Liver (tissue), 9 donors: ENCODE measurements around the gene CALB2. TPM values are rescaled to one million over a fixed set of nuclear protein-coding genes. Genes with fewer than 3 reads are reported as not detected.

ENCODE experiments used
- DNase-seq: peaks from one replicate; pipeline ENCODE4 v3.0.0-alpha.2; 2017; ENCODE audit warnings: low spot score
- H3K27ac ChIP-seq, 2 donors: one replicate each; pipeline ENCODE4 v1.7.0; 2013; ENCODE audit warnings: inconsistent platforms in 2 of 2, low read length in 2 of 2, control low read depth in 1 of 2, low read depth in 1 of 2, mild to moderate bottlenecking in 1 of 2
- H3K27me3 ChIP-seq, 4 donors: one replicate each; pipeline versions ENCODE4 v1.6.1 to v1.7.0; 2013; ENCODE audit warnings: low read length in 3 of 4, inconsistent platforms in 1 of 4, mild to moderate bottlenecking in 1 of 4, moderate library complexity in 1 of 4; ENCODE audit not compliant: control insufficient read depth in 4 of 4, insufficient read depth in 4 of 4
- H3K36me3 ChIP-seq, 4 donors: one replicate each; pipeline versions ENCODE4 v1.6.1 to v1.7.0; 2013; ENCODE audit warnings: low read length in 3 of 4, mild to moderate bottlenecking in 3 of 4, low read depth in 1 of 4, moderate library complexity in 1 of 4; ENCODE audit not compliant: control insufficient read depth in 4 of 4, insufficient read depth in 3 of 4
- H3K4me1 ChIP-seq, 4 donors: one replicate each; pipeline versions ENCODE4 v1.6.1 to v1.7.0; 2013; ENCODE audit warnings: low read length in 3 of 4, mild to moderate bottlenecking in 3 of 4, moderate library complexity in 1 of 4; ENCODE audit not compliant: control insufficient read depth in 4 of 4, insufficient read depth in 4 of 4
- H3K4me3 ChIP-seq, 3 donors: one replicate each; pipeline versions ENCODE4 v1.6.1 to v1.7.0; 2013; ENCODE audit warnings: low read length in 3 of 3, control low read depth in 1 of 3, low read depth in 1 of 3, mild to moderate bottlenecking in 1 of 3
- H3K9ac ChIP-seq, 2 donors: one replicate each; pipeline ENCODE4 v1.7.0; 2013; ENCODE audit warnings: low read length in 2 of 2, mild to moderate bottlenecking in 2 of 2, moderate library complexity in 2 of 2, control low read depth in 1 of 2, low read depth in 1 of 2
- H3K9me3 ChIP-seq, 4 donors: one replicate each; pipeline versions ENCODE4 v1.6.1 to v1.7.0; 2013; ENCODE audit warnings: low read length in 3 of 4; ENCODE audit not compliant: control insufficient read depth in 4 of 4
- EGR1 ChIP-seq, 2 donors: IDR thresholded peaks; 2 replicates each; pipeline ENCODE4 v1.6.1; 2016 to 2018; ENCODE audit warnings: antibody characterized with exemption in 2 of 2, low read depth in 2 of 2
- FOXA2 ChIP-seq: IDR thresholded peaks from 2 replicates; pipeline ENCODE4 v1.6.1; 2016; ENCODE audit warnings: antibody characterized with exemption
- GABPA ChIP-seq, 2 donors: IDR thresholded peaks in 1 of 2; conservative IDR thresholded peaks in 1 of 2; 2 replicates each; pipeline ENCODE4 v1.6.1; 2016; ENCODE audit warnings: antibody characterized with exemption in 2 of 2, mild to moderate bottlenecking in 1 of 2, moderate library complexity in 1 of 2
- HNF4A ChIP-seq, 2 donors: conservative IDR thresholded peaks; 2 replicates each; pipeline ENCODE4 v1.6.1; 2016; ENCODE audit warnings: antibody characterized with exemption in 2 of 2, mild to moderate bottlenecking in 2 of 2
- HNF4G ChIP-seq: IDR thresholded peaks from 2 replicates; pipeline ENCODE4 v1.6.1; 2016; ENCODE audit warnings: antibody characterized with exemption
- NR2F2 ChIP-seq: IDR thresholded peaks from 2 replicates; pipeline ENCODE4 v1.6.1; 2016; ENCODE audit warnings: antibody characterized with exemption
- RAD21 ChIP-seq, 2 donors: IDR thresholded peaks; 2 replicates each; pipeline ENCODE4 v1.6.1; 2016; ENCODE audit warnings: antibody characterized with exemption in 2 of 2, mild to moderate bottlenecking in 2 of 2
- SP1 ChIP-seq: IDR thresholded peaks from 2 replicates; pipeline ENCODE4 v1.6.1; 2018; ENCODE audit warnings: antibody characterized with exemption, mild to moderate bottlenecking
- WGBS: extraction: QIAGEN DNeasy Blood & Tissue Kit; methylation state at CpG from one replicate; pipeline ENCODE4 v1.1.7; 2013; 5-methylcytosine and 5-hydroxymethylcytosine counted together
- polyA plus RNA-seq, 2 donors: library from polyadenylated mRNA; stranded (reverse) in 1 of 2; unstranded in 1 of 2; fragments of 200-250 nt in 1 of 2; fragments of >200 nt in 1 of 2; fragmentation: Nextera tagmentation in 1 of 2; extraction: Ambion mirVana in 1 of 2; gene quantifications; one replicate each; pipeline versions ENCODE4 v1.2.1 to v1.2.3, GENCODE V29; 2013 to 2015
- total RNA-seq, 2 donors: library from RNA; depleted of rRNA; stranded (reverse); fragments of >200 nt; gene quantifications; one replicate each; pipeline ENCODE4 v1.2.3, GENCODE V29; 2014
- TF ChIP-seq, protein P1 (sequence below): IDR thresholded peaks from 2 replicates; pipeline ENCODE4 v1.6.1; 2016; ENCODE audit warnings: antibody characterized with exemption, mild to moderate bottlenecking
- TF ChIP-seq, protein P2 (sequence below): IDR thresholded peaks from 2 replicates; pipeline ENCODE4 v1.6.1; 2016; ENCODE audit warnings: antibody characterized with exemption
- TF ChIP-seq, protein P3 (sequence below): fragments of 150-350 bp; IDR thresholded peaks from 2 replicates; pipeline ENCODE4 v1.5.1; 2017; ENCODE audit warnings: improper control_type of control experiment, low read depth, low read length; ENCODE audit not compliant: missing input control
- TF ChIP-seq, protein P4 (sequence below): IDR thresholded peaks from 2 replicates; pipeline ENCODE4 v1.6.1; 2016; ENCODE audit warnings: antibody characterized with exemption
- TF ChIP-seq, protein P5 (sequence below): IDR thresholded peaks from 2 replicates; pipeline ENCODE4 v1.6.1; 2016; ENCODE audit warnings: antibody characterized with exemption
- donor health status: healthy.
- donor health status: healthy.
- donor health status: healthy.
- donor health status: healthy.
- donor health status: healthy.

The CALB2 gene
- total and polyA plus RNA-seq, 4 donors, result not detected

DNA sequence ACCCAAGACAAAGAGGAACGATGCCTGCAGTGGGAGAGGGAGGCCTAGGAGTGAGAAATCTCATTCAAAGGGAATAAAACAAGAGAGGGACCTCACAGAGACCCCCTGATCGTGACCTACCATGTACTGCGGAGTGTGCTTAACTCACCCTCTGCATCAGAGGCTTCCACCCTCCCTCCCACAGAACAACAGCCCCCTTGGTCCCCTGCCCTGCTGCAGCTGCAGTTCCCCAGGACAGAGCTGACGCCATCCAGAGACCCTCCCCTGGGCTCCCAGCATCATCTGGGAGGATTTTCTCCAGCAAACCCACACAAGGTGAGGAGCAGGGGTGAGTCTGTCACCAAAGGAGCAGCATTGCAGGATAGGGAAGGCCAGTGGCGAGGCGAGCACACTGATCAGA, 43.5 kb downstream of the CALB2 start (continued):
- TF ChIP-seq, protein P1, sequence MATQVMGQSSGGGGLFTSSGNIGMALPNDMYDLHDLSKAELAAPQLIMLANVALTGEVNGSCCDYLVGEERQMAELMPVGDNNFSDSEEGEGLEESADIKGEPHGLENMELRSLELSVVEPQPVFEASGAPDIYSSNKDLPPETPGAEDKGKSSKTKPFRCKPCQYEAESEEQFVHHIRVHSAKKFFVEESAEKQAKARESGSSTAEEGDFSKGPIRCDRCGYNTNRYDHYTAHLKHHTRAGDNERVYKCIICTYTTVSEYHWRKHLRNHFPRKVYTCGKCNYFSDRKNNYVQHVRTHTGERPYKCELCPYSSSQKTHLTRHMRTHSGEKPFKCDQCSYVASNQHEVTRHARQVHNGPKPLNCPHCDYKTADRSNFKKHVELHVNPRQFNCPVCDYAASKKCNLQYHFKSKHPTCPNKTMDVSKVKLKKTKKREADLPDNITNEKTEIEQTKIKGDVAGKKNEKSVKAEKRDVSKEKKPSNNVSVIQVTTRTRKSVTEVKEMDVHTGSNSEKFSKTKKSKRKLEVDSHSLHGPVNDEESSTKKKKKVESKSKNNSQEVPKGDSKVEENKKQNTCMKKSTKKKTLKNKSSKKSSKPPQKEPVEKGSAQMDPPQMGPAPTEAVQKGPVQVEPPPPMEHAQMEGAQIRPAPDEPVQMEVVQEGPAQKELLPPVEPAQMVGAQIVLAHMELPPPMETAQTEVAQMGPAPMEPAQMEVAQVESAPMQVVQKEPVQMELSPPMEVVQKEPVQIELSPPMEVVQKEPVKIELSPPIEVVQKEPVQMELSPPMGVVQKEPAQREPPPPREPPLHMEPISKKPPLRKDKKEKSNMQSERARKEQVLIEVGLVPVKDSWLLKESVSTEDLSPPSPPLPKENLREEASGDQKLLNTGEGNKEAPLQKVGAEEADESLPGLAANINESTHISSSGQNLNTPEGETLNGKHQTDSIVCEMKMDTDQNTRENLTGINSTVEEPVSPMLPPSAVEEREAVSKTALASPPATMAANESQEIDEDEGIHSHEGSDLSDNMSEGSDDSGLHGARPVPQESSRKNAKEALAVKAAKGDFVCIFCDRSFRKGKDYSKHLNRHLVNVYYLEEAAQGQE, result no peak
- TF ChIP-seq HNF4A (conservative IDR thresholded peaks at IDR 0.05) (no peak), FOXA2 (no peak)

DNA sequence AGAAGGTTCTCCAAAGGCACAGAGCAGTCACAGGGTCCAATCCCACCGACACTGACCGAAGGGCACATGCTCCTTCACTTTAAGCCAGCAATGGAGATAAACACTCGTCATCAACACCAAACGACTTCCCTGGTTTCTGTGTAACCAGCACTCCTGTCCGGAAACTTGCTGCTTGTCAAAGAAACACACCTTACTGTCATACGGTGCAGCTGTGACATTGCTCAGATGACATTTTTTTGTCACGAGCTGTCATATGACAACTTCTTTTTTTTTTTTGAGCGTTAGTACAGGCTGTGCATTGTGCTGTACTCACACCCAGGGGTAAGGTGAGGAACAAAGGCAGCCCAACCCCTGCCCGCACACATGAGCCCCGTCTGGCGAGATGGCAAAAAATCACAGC, 44.2 kb downstream of the CALB2 start:
- H3K9ac ChIP-seq, result no peak overlapping the region
- WGBS, result 72% methylated on average over 11 of the region's 11 CpGs
- no peaks in the 10 kb centered on the region for H3K36me3 ChIP-seq
- H3K4me3 ChIP-seq, result no peak overlapping the region
- peaks cover 0 to 3% (median 0%) of the 10 kb centered on the region in 4 donors for H3K27me3 ChIP-seq
- peaks cover 0 to 3% (median 1%) of the 10 kb centered on the region in 4 donors for H3K9me3 ChIP-seq
- H3K27ac ChIP-seq, result no peak overlapping the region
- DNase-seq, result no peak
- no peaks in the 10 kb centered on the region for H3K4me1 ChIP-seq
- no peak for TF ChIP-seq NR2F2
- no peak for TF ChIP-seq GABPA (IDR thresholded peaks at IDR 0.05 in 1 of 2, conservative IDR thresholded peaks at IDR 0.05 in 1 of 2)
- TF ChIP-seq EGR1 (IDR thresholded peaks at IDR 0.05; ENCODE audit: low read depth in 2 of 2), result no peak
- TF ChIP-seq, protein P2, sequence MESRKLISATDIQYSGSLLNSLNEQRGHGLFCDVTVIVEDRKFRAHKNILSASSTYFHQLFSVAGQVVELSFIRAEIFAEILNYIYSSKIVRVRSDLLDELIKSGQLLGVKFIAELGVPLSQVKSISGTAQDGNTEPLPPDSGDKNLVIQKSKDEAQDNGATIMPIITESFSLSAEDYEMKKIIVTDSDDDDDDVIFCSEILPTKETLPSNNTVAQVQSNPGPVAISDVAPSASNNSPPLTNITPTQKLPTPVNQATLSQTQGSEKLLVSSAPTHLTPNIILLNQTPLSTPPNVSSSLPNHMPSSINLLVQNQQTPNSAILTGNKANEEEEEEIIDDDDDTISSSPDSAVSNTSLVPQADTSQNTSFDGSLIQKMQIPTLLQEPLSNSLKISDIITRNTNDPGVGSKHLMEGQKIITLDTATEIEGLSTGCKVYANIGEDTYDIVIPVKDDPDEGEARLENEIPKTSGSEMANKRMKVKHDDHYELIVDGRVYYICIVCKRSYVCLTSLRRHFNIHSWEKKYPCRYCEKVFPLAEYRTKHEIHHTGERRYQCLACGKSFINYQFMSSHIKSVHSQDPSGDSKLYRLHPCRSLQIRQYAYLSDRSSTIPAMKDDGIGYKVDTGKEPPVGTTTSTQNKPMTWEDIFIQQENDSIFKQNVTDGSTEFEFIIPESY, result no peak
- TF ChIP-seq, protein P3, sequence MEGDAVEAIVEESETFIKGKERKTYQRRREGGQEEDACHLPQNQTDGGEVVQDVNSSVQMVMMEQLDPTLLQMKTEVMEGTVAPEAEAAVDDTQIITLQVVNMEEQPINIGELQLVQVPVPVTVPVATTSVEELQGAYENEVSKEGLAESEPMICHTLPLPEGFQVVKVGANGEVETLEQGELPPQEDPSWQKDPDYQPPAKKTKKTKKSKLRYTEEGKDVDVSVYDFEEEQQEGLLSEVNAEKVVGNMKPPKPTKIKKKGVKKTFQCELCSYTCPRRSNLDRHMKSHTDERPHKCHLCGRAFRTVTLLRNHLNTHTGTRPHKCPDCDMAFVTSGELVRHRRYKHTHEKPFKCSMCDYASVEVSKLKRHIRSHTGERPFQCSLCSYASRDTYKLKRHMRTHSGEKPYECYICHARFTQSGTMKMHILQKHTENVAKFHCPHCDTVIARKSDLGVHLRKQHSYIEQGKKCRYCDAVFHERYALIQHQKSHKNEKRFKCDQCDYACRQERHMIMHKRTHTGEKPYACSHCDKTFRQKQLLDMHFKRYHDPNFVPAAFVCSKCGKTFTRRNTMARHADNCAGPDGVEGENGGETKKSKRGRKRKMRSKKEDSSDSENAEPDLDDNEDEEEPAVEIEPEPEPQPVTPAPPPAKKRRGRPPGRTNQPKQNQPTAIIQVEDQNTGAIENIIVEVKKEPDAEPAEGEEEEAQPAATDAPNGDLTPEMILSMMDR, result no peak

DNA sequence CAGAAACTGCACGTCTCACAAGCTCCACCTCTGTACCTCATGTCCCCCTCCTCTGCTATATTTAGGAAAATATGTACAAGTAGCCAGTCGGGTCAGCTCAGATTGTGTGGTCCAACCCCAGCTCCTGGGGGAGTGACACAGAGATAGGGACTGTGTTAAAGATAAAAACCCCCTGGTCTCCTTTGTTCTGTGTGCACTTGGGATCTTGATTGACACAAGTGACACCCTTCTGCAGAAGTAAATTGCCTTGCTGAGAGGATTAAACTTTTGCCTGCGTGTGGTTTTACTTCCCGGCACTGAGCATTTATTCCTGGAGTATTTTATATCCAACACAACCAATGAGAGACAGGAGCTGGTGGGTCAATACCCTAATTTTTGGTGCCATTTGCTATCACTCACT, 45.8 kb downstream of the CALB2 start:
- no peaks in the 10 kb centered on the region for H3K36me3 ChIP-seq
- WGBS, result 84% methylated on average over 4 of the region's 4 CpGs
- H3K9ac ChIP-seq, result no peak overlapping the region
- DNase-seq, result no peak
- peaks cover 0 to 3% (median 0%) of the 10 kb centered on the region in 4 donors for H3K27me3 ChIP-seq
- H3K4me1 ChIP-seq, result no peaks in the 10 kb centered on the region
- H3K9me3 ChIP-seq, result peaks cover 0 to 3% (median 1%) of the 10 kb centered on the region in 4 donors
- H3K4me3 ChIP-seq, result no peak overlapping the region
- H3K27ac ChIP-seq, result no peak overlapping the region
- TF ChIP-seq, protein P4, sequence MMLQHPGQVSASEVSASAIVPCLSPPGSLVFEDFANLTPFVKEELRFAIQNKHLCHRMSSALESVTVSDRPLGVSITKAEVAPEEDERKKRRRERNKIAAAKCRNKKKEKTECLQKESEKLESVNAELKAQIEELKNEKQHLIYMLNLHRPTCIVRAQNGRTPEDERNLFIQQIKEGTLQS, result no peak
- TF ChIP-seq, protein P2, result no peak
- TF ChIP-seq NR2F2 (no peak), FOXA2 (no peak), EGR1 (IDR thresholded peaks at IDR 0.05; ENCODE audit: low read depth in 2 of 2) (no peak), RAD21 (IDR thresholded peaks at IDR 0.05) (no peak), HNF4G (no peak), SP1 (no peak)
- TF ChIP-seq, protein P5, sequence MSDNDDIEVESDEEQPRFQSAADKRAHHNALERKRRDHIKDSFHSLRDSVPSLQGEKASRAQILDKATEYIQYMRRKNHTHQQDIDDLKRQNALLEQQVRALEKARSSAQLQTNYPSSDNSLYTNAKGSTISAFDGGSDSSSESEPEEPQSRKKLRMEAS, result no peak
- TF ChIP-seq, protein P3, result no peak
